GM23248 (cell line): ENCODE data around the gene MARS1. TPM values are rescaled to one million over a fixed set of nuclear protein-coding genes. Genes with fewer than 3 reads are reported as not detected.

ENCODE experiments used
- DNase-seq: peaks from one replicate; pipeline ENCODE4 v3.0.0-alpha.2; 2015
- H2AFZ ChIP-seq: fragments of 200-600 bp; sonication (generic); 2 replicates; pipeline ENCODE4 v1.6.1; 2016; ENCODE audit warnings: antibody characterized with exemption
- H3F3A ChIP-seq: fragments of 200-600 bp; sonication (generic); 2 replicates; pipeline ENCODE4 v1.6.1; 2016; ENCODE audit warnings: mild to moderate bottlenecking, antibody characterized with exemption, mixed run types; ENCODE audit not compliant: insufficient read depth
- H3K27ac ChIP-seq: fragments of 200-600 bp; sonication (generic); 2 replicates; pipeline ENCODE4 v1.5.1; 2016; ENCODE audit warnings: mild to moderate bottlenecking
- H3K27me3 ChIP-seq: fragments of 200-600 bp; sonication (generic); replicated peaks from 2 replicates; pipeline ENCODE4 v1.6.1; 2016; ENCODE audit warnings: mild to moderate bottlenecking; ENCODE audit not compliant: insufficient read depth
- H3K36me3 ChIP-seq: fragments of 200-600 bp; sonication (generic); 2 replicates; pipeline ENCODE4 v1.6.1; 2016; ENCODE audit warnings: low read depth, mild to moderate bottlenecking
- H3K4me1 ChIP-seq: fragments of 200-600 bp; sonication (generic); 2 replicates; pipeline ENCODE4 v1.6.1; 2016; ENCODE audit warnings: mild to moderate bottlenecking; ENCODE audit not compliant: insufficient read depth
- H3K4me2 ChIP-seq: fragments of 200-600 bp; sonication (generic); one replicate; pipeline ENCODE4 v1.6.1; 2016; ENCODE audit warnings: mild to moderate bottlenecking; ENCODE audit not compliant: unreplicated experiment
- H3K4me3 ChIP-seq: fragments of 200-600 bp; sonication (generic); 2 replicates; pipeline ENCODE4 v1.5.1; 2016; ENCODE audit warnings: mild to moderate bottlenecking
- H3K79me2 ChIP-seq: fragments of 200-600 bp; sonication (generic); 2 replicates; pipeline ENCODE4 v1.6.1; 2016; ENCODE audit warnings: mild to moderate bottlenecking; ENCODE audit not compliant: insufficient read depth
- H3K9ac ChIP-seq: fragments of 200-600 bp; sonication (generic); 2 replicates; pipeline ENCODE4 v1.6.1; 2016; ENCODE audit warnings: mild to moderate bottlenecking
- H3K9me2 ChIP-seq: fragments of 200-600 bp; sonication (generic); 2 replicates; pipeline ENCODE4 v1.6.1; 2016; ENCODE audit warnings: mixed run types, mild to moderate bottlenecking, moderate library complexity; ENCODE audit not compliant: insufficient read depth
- H3K9me3 ChIP-seq: fragments of 200-600 bp; sonication (generic); one replicate; pipeline ENCODE4 v1.6.1; 2017; ENCODE audit warnings: low read depth
- H4K20me1 ChIP-seq: fragments of 200-600 bp; sonication (generic); 2 replicates; pipeline ENCODE4 v1.6.0; 2016; ENCODE audit not compliant: insufficient read depth
- EZH2 ChIP-seq: fragments of 200-600 bp; sonication (generic); IDR thresholded peaks from 2 replicates; pipeline ENCODE4 v1.6.1; 2018; ENCODE audit warnings: antibody characterized with exemption, mild to moderate bottlenecking; ENCODE audit not compliant: insufficient read depth, poor library complexity, severe bottlenecking
- EZH2phosphoT487 ChIP-seq: fragments of 200-600 bp; sonication (generic); IDR thresholded peaks from 2 replicates; pipeline ENCODE4 v1.6.1; 2018; ENCODE audit warnings: antibody characterized with exemption, moderate library complexity, mild to moderate bottlenecking, low read depth; ENCODE audit not compliant: insufficient read depth
- WGBS, 2 experiments: methylation state at CpG; one replicate each; pipeline ENCODE4 v1.1.6; 2015 to 2017; ENCODE audit warnings: low lambda C conversion rate in 2 of 2, low coverage in 1 of 2; ENCODE audit errors: missing lambda C conversion rate in 2 of 2; 5-methylcytosine and 5-hydroxymethylcytosine counted together
- in situ Hi-C: fragments of 300-500 bp; cut with MboI; formaldehyde crosslinking; loops from 2 replicates; pipeline ENCODE4 v1.15.0; 2020
- polyA plus RNA-seq: library from polyadenylated mRNA; unstranded; fragments of >200 nt; fragmentation: Nextera tagmentation; extraction: Ambion mirVana; gene quantifications from 2 replicates; pipeline ENCODE4 v1.2.1, GENCODE V29; 2016
- total RNA-seq: library from RNA; depleted of rRNA; stranded (reverse); fragments of >200 nt; shearing (Covaris generic); gene quantifications from 2 replicates; pipeline ENCODE4 v1.2.3, GENCODE V29; 2014

The MARS1 gene
- total and polyA plus RNA-seq, 2 experiments from 2014 or later: 184 to 272 TPM

DNA sequence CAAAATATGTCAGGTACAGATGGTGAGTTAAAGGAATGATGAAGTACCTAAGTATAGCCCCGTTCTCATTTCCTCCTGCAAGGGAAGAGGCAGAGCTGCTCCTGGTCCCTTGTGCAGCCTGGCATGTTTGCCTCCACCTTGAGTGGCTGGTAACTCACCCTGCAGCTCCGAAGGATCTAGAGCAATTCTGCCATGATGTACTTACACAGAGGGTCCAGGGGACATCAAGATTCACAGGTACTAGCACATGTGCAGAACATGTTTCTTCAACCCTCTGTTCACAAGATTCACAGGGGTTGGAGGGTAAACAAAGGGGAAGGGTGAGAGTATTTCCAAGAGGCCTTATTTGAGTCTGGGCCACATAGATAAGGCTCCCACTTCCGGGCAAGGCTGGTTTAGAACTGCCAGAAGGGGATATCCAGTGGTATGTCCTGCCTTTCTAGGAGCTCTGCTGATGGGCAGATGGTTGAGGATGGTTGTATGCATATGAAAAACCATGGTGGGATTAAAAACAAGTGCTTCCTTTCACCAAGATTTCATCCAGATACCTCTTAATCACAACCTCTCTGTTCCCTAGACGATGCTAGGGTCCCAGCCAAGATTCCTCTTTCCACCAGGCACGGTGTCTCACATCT lies 51.4 kb downstream of the MARS1 start:
- WGBS, 2 experiments: 75 to 79% methylated on average over 5 of the region's 5 CpGs

DNA sequence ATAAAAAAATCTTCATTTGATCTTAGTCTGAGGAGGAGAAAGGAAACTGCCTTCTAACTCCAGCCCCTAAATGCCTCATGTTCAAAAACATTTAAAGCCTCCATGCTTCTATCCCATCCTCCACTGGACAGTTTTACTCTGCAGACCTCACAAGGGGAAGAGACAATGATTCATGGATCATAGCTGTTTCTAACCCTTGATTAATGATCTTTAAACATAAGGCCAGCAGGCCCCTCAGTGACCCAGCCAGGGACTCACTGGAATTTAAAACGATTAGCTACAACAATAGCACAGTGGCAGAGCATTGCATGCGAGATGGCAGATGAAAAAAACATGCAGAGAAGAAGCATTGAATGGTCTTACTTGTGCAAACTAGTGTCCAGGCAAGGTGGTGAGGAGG lies 53.1 kb downstream of the MARS1 start:
- no peak overlapping the region for H3K27ac ChIP-seq
- peaks cover 83% of the 10 kb centered on the region for H3K79me2 ChIP-seq
- in situ Hi-C loops: no loop called here
- TF ChIP-seq EZH2 (no peak), EZH2phosphoT487 (no peak)
- no peaks in the 10 kb centered on the region for H3K9me2 ChIP-seq
- H2AFZ ChIP-seq: no peak overlapping the region
- no peak overlapping the region for H3K4me2 ChIP-seq
- H3K36me3 ChIP-seq: peaks cover 32% of the 10 kb centered on the region
- H3K27me3 ChIP-seq: no peaks in the 10 kb centered on the region
- no peaks in the 10 kb centered on the region for H4K20me1 ChIP-seq
- WGBS, 2 experiments: 46 to 56% methylated on average over 2 of the region's 2 CpGs
- H3K9me3 ChIP-seq: no peaks in the 10 kb centered on the region
- peaks cover 19% of the 10 kb centered on the region for H3K4me1 ChIP-seq
- H3K9ac ChIP-seq: no peak overlapping the region
- no peaks in the 10 kb centered on the region; the same call in 1 of the 2 replicates for H3F3A ChIP-seq
- no peak overlapping the region for H3K4me3 ChIP-seq
- no peak for DNase-seq

More for the DNA sequence above, 51.4 kb downstream of the MARS1 start:
- TF ChIP-seq EZH2phosphoT487 (no peak), EZH2 (no peak)
- Histone ChIP-seq H3K27me3 (no peaks in the 10 kb centered on the region), H3K79me2 (peaks cover 66% of the 10 kb centered on the region), H4K20me1 (no peaks in the 10 kb centered on the region), H3K4me1 (peaks cover 8% of the 10 kb centered on the region; the same call in 1 of the 2 replicates), H3F3A (no peaks in the 10 kb centered on the region; the same call in 1 of the 2 replicates), H2AFZ (no peak overlapping the region), H3K36me3 (peaks cover 38% of the 10 kb centered on the region), H3K27ac (no peak overlapping the region), H3K9me2 (no peaks in the 10 kb centered on the region), H3K4me2 (no peak overlapping the region), H3K9me3 (no peaks in the 10 kb centered on the region), H3K4me3 (no peak overlapping the region), H3K9ac (no peak overlapping the region)
- no peak for DNase-seq
- in situ Hi-C loops: no loop called here

DNA sequence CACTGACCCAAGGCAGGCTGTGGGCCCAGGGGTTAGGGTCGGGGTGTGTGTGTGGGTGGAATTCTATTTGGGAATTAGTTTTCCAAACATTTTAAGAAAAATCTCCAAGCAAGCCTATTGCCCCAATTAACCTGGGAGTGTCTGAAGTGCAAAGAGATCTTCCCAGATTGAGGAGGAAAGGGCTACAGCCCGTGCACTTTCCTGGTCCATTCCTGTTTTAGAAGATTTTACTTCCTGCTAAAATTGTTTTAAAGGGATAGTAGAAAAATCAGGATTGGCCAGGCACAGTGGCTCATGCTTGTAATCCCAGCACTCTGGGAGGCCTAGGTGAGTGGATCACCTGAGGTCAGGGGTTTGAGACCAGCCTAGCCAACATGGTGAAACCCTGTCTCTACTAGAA lies 53.8 kb downstream of the MARS1 start:
- in situ Hi-C loops: no loop called here
- Histone ChIP-seq H3K9ac (no peak overlapping the region), H4K20me1 (no peaks in the 10 kb centered on the region), H3K27me3 (no peaks in the 10 kb centered on the region), H3K4me1 (peaks cover 21% of the 10 kb centered on the region), H3K9me3 (no peaks in the 10 kb centered on the region), H3K4me2 (no peak overlapping the region), H3K4me3 (no peak overlapping the region), H3K36me3 (peaks cover 32% of the 10 kb centered on the region), H3K27ac (no peak overlapping the region), H3K9me2 (no peaks in the 10 kb centered on the region), H3K79me2 (peaks cover 90% of the 10 kb centered on the region), H3F3A (no peaks in the 10 kb centered on the region), H2AFZ (no peak overlapping the region)
- WGBS, 2 experiments: 98 to 100% methylated on average over 2 of the region's 2 CpGs
- TF ChIP-seq EZH2phosphoT487: no peak
- no peak for TF ChIP-seq EZH2
- DNase-seq: no peak

DNA sequence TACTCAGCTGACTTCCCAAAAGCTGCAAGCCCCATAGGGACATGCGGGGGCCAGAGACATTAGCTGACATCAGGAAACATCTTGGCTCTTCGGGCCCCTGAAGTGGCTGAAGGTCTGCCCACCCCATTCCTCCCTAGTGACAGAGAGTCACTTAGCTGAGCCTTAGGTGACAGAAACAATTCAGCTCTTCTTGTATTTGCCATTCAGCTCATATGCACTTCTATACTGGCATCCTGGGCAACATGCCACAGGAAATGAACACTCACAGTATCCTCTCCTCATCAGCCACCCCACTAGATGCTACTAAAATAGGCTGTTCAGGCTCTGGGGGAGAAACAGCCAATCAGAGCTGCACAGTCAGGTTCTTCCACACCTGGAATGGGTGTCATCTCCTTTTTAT lies 55.7 kb downstream of the MARS1 start:
- 91 to 95% methylated on average over 2 of the region's 2 CpGs for WGBS, 2 experiments
- no peaks in the 10 kb centered on the region for H3K9me3 ChIP-seq
- no peak overlapping the region for H3K9ac ChIP-seq
- peaks cover 81% of the 10 kb centered on the region for H3K79me2 ChIP-seq
- peak; percentile 57 for DNase-seq
- H3F3A ChIP-seq: no peaks in the 10 kb centered on the region
- in situ Hi-C loops: no loop called here
- H3K27me3 ChIP-seq: no peaks in the 10 kb centered on the region
- no peak overlapping the region for H2AFZ ChIP-seq
- no peak overlapping the region for H3K4me2 ChIP-seq
- H4K20me1 ChIP-seq: no peaks in the 10 kb centered on the region
- TF ChIP-seq EZH2phosphoT487 (no peak), EZH2 (no peak)
- no peak overlapping the region for H3K4me3 ChIP-seq
- H3K36me3 ChIP-seq: peaks cover 25% of the 10 kb centered on the region
- H3K4me1 ChIP-seq: peaks cover 21% of the 10 kb centered on the region
- no peak overlapping the region for H3K27ac ChIP-seq
- H3K9me2 ChIP-seq: no peaks in the 10 kb centered on the region
